Activated CD8-positive, alpha-beta T cell treated with anti-CD3 and anti-CD28 coated beads for 36 hours (primary cell): Measurements from ENCODE around the gene PRDX4. TPM values are rescaled to one million over a fixed set of nuclear protein-coding genes. Genes with fewer than 3 reads are reported as not detected.

Source experiments
- ATAC-seq: fragments of 200-7000 bp; cut with Tn5 transposase; one replicate; pipeline ENCODE4 v1.10.0; 2021; ENCODE audit warnings: mild to moderate bottlenecking, moderate library complexity
- CTCF ChIA-PET: fragments of 350-600 bp; sonication (Branson Sonifier 250); formaldehyde crosslinking; loops from one replicate; lab custom pipeline; 2021; ENCODE audit warnings: antibody characterized with exemption; lab: Charles Lee
- POLR2A ChIA-PET: fragments of 350-600 bp; sonication (Branson Sonifier 250); formaldehyde crosslinking; loops from one replicate; lab custom pipeline; 2021; ENCODE audit warnings: antibody characterized with exemption; lab: Charles Lee
- DNase-seq: peaks from one replicate; pipeline ENCODE4 v3.0.0-alpha.2; 2020
- H3K27ac Mint-ChIP-seq: one replicate; pipeline ENCODE4 v1.8.0; 2021; ENCODE audit warnings: mild to moderate bottlenecking, mixed read lengths
- H3K27me3 Mint-ChIP-seq: one replicate; pipeline ENCODE4 v1.8.0; 2021; ENCODE audit warnings: mixed read lengths
- H3K36me3 Mint-ChIP-seq: one replicate; pipeline ENCODE4 v1.8.0; 2021; ENCODE audit warnings: low read depth, mixed read lengths
- H3K4me1 Mint-ChIP-seq: one replicate; pipeline ENCODE4 v1.8.0; 2021; ENCODE audit warnings: low read depth, mixed read lengths
- H3K4me3 Mint-ChIP-seq: one replicate; pipeline ENCODE4 v1.8.0; 2021; ENCODE audit warnings: mild to moderate bottlenecking, moderate library complexity, mixed read lengths
- H3K9me3 Mint-ChIP-seq: one replicate; pipeline ENCODE4 v1.8.0; 2021; ENCODE audit warnings: mixed read lengths
- CTCF ChIP-seq: fragments of 200-600 bp; IDR thresholded peaks from one replicate; pipeline ENCODE4 v1.8.0; 2022; ENCODE audit warnings: antibody characterized with exemption, mild to moderate bottlenecking
- intact Hi-C: fragments of 100-400 bp; cut with micrococcal nuclease; formaldehyde crosslinking; loops from one replicate; pipeline ENCODE4 v1.10.0; 2022
- total RNA-seq, 2 experiments: library from RNA; stranded (reverse); gene quantifications; one replicate each; pipeline ENCODE4 v1.2.3, GENCODE V29; 2021

PRDX4 gene
- total RNA-seq, 2 experiments from 2014 or later: 39.6 to 42.0 TPM

- ATAC-seq: no peak
- intact Hi-C loops: no loop called here
- H3K4me1 Mint-ChIP-seq: peaks cover 26% of the 10 kb centered on the region
Observed at GRCh38 chrX:23660766-23661132, 6.5 kb upstream of the PRDX4 start.

GRCh38 chrX:23661671-23662070, 5.6 kb upstream of the PRDX4 start:
- Mint-ChIP-seq H3K27me3 (no peaks in the 10 kb centered on the region), H3K9me3 (no peaks in the 10 kb centered on the region), H3K27ac (no peak overlapping the region), H3K4me1 (peaks cover 35% of the 10 kb centered on the region), H3K4me3 (no peak overlapping the region), H3K36me3 (no peaks in the 10 kb centered on the region)
- no peak for TF ChIP-seq CTCF
- CTCF ChIA-PET: no interaction called here
- intact Hi-C loops: no loop called here
- DNase-seq (no peak), ATAC-seq (no peak)
- POLR2A ChIA-PET: interaction anchor here (0.6 kb wide), 1 partner anchor 98 kb away, joined by 3 read pairs; no protein-coding TSS in a partner anchor

More at GRCh38 chrX:23660766-23661132, 6.5 kb upstream of the PRDX4 start:
- ChIA-PET CTCF (no interaction called here), POLR2A (no interaction called here)
- Mint-ChIP-seq H3K9me3 (no peaks in the 10 kb centered on the region), H3K4me3 (no peak overlapping the region), H3K27me3 (no peaks in the 10 kb centered on the region), H3K36me3 (no peaks in the 10 kb centered on the region), H3K27ac (no peak overlapping the region)
- no peak for DNase-seq
- TF ChIP-seq CTCF: no peak

DNA sequence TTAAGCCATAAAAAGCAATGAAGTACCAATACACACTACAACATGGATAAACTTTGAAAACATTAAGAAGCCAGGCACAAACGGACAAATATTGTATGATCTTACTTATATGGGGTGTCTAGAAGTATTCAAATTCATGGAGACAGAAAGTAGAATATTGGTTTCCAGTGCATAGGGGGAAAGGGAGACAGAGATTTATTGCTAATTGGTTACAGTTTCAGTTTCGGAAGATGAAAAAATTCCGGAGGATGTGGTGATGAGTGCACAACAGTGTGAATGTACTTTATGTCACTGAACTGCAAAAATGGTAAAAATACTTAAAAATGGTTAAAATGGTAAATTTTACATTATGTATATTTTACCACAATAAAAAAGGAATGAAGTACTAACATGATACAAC, 5.1 kb upstream of the PRDX4 start:
- TF ChIP-seq CTCF: no peak
- Mint-ChIP-seq H3K27me3 (no peaks in the 10 kb centered on the region), H3K27ac (peak overlapping the region; percentile 90), H3K9me3 (no peaks in the 10 kb centered on the region), H3K4me1 (peaks cover 36% of the 10 kb centered on the region), H3K4me3 (peak overlapping the region; percentile 8), H3K36me3 (no peaks in the 10 kb centered on the region)
- ATAC-seq (peak; percentile 45), DNase-seq (no peak)
- POLR2A ChIA-PET: no interaction called here
- intact Hi-C loops: no loop called here
- CTCF ChIA-PET: no interaction called here

DNA sequence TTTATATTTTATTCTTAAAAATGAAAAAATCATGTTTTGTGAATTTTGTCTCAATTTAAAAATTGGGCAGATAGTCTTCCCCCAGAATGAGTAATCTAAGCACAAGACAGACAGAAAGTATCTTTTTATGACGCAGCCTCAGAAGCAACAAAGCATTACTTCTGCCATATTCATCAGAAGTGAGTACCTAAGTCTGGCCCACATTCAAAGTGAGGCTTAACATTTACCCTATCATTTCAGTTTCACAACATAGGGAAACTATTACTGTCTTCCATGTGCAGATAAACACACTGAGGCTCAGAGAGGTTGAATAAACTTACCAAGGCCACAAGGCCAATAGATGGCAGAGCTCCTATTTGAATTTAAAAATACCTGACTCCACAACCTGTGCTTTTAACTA, 4.4 kb upstream of the PRDX4 start:
- intact Hi-C loops: no loop called here
- ATAC-seq (peak; percentile 70), DNase-seq (peak; percentile 17)
- ChIA-PET CTCF (interaction anchor here (1.0 kb wide), 1 partner anchor 31 kb away, joined by 3 read pairs; no protein-coding TSS in a partner anchor), POLR2A (interaction anchor here (0.7 kb wide), 1 partner anchor 120 kb away, joined by 3 read pairs; the partner anchor contains the start of gene SAT1)
- no peaks in the 10 kb centered on the region for H3K27me3 Mint-ChIP-seq
- H3K27ac Mint-ChIP-seq: peak overlapping the region; percentile 90
- no peaks in the 10 kb centered on the region for H3K9me3 Mint-ChIP-seq
- H3K36me3 Mint-ChIP-seq: no peaks in the 10 kb centered on the region
- peaks cover 36% of the 10 kb centered on the region for H3K4me1 Mint-ChIP-seq
- TF ChIP-seq CTCF: no peak
- no peak overlapping the region for H3K4me3 Mint-ChIP-seq

- no peak overlapping the region for H3K27ac Mint-ChIP-seq
- H3K4me3 Mint-ChIP-seq: no peak overlapping the region
- peaks cover 41% of the 10 kb centered on the region for H3K4me1 Mint-ChIP-seq
- intact Hi-C loops: no loop called here
- H3K9me3 Mint-ChIP-seq: no peaks in the 10 kb centered on the region
- DNase-seq (no peak), ATAC-seq (no peak)
- TF ChIP-seq CTCF: no peak
- H3K36me3 Mint-ChIP-seq: peaks cover 6% of the 10 kb centered on the region
- ChIA-PET POLR2A (interaction anchor here (0.9 kb wide), 1 partner anchor 8 kb away, joined by 3 read pairs; no protein-coding TSS in a partner anchor), CTCF (no interaction called here)
- no peaks in the 10 kb centered on the region for H3K27me3 Mint-ChIP-seq
Observed at GRCh38 chrX:23664496-23664895, 2.8 kb upstream of the PRDX4 start.
